ENCODE results near the gene GGA1.

- TF ChIP-seq CTCF (IDR thresholded peaks at IDR 0.05) (no peak), POLR2A (IDR thresholded peaks at IDR 0.05) (no peak), POLR2AphosphoS5 (IDR thresholded peaks at IDR 0.05) (no peak)
Measured at GRCh38 chr22:37617431-37617830, 8.8 kb downstream of the GGA1 start.

All from breast epithelium (tissue), 3 donors.